MCF 10A (cell line): ENCODE measurements around the gene SLC40A1. TPM values are rescaled to one million over a fixed set of nuclear protein-coding genes. Genes with fewer than 3 reads are reported as not detected.

Experiments
- BruUV-seq: library from RNA; stranded (reverse); fragments of 400-500 nt; replicated peaks from 2 replicates; lab custom pipeline; 2021; lab: Mats Ljungman, UMichigan
- CTCF ChIA-PET: fragments of 300-600 bp; sonication (Branson Sonifier 250); formaldehyde crosslinking; extraction: SDS; loops from one replicate; lab custom pipeline; 2021; ENCODE audit warnings: antibody characterized with exemption, inconsistent platforms; lab: Yijun Ruan, JAX
- POLR2A ChIA-PET: fragments of 300-600, 350-650 bp; sonication (Branson Sonifier 250); formaldehyde crosslinking; extraction: SDS; loops from one replicate; lab custom pipeline; 2020; ENCODE audit warnings: antibody characterized with exemption, inconsistent platforms; lab: Yijun Ruan, JAX
- DNase-seq: peaks from one replicate; pipeline ENCODE4 v3.0.0-alpha.2; 2018; ENCODE audit not compliant: unreplicated experiment
- H3K27ac Mint-ChIP-seq: one replicate; pipeline ENCODE4 v1.8.0; 2022; ENCODE audit warnings: mild to moderate bottlenecking, low read depth, mixed read lengths; ENCODE audit not compliant: unreplicated experiment
- H3K27me3 Mint-ChIP-seq: one replicate; pipeline ENCODE4 v1.8.0; 2022; ENCODE audit warnings: mixed read lengths; ENCODE audit not compliant: insufficient read depth, unreplicated experiment
- H3K36me3 Mint-ChIP-seq: one replicate; pipeline ENCODE4 v1.8.0; 2022; ENCODE audit warnings: mild to moderate bottlenecking, moderate library complexity, mixed read lengths; ENCODE audit not compliant: insufficient read depth, unreplicated experiment
- H3K4me1 Mint-ChIP-seq: one replicate; pipeline ENCODE4 v1.8.0; 2022; ENCODE audit warnings: mixed read lengths; ENCODE audit not compliant: insufficient read depth, unreplicated experiment
- H3K4me3 Mint-ChIP-seq: one replicate; pipeline ENCODE4 v1.8.0; 2022; ENCODE audit warnings: mild to moderate bottlenecking, moderate library complexity, mixed read lengths; ENCODE audit not compliant: unreplicated experiment
- H3K9me3 Mint-ChIP-seq: one replicate; pipeline ENCODE4 v1.8.0; 2022; ENCODE audit warnings: mixed read lengths; ENCODE audit not compliant: unreplicated experiment
- intact Hi-C: fragments of 100-400 bp; cut with micrococcal nuclease; formaldehyde crosslinking; loops from 2 replicates; pipeline ENCODE4 v1.14.1; 2022
- total RNA-seq: library from RNA; stranded (reverse); gene quantifications from 2 replicates; pipeline ENCODE4 v1.2.3, GENCODE V29; 2022
- TF ChIP-seq, protein P1 (sequence below): fragments of 200-600 bp; IDR thresholded peaks from one replicate; pipeline ENCODE4 v1.8.0; 2022; ENCODE audit warnings: antibody characterized with exemption, mild to moderate bottlenecking; ENCODE audit not compliant: unreplicated experiment

SLC40A1 gene
- total RNA-seq, 1 experiment from 2014 or later, result not detected

DNA sequence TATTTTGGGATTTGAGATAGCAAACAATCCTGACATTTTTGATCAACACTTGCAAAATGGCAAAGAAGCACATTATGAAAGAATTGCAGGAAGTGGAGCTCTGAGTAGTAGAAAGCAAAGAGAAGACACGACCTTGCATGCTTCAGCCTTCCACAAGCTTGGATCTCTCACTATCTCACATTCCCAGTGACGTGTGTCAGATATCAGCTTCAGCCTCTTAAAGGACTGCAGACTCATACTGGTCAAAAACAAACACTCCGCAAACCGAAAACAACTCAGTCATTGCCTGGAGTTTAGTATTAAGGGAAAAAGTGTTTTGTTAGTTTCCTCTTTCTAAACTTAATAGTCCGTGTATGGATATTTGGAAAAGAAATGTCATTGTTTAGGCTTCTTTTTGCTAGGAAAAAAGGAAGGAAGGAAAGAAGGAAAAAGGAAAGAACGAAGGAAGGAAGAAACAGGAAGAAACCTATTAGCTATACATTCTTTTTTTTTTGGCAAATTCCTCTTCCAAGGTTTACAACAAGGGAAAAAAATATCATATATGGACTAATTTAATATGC, 32.6 kb upstream of the SLC40A1 start:
- no TSS peak for BruUV-seq
- ChIA-PET CTCF (interaction anchor here (0.6 kb wide), 2 partner anchors 23 to 1601 kb away, joined by 3 to 4 read pairs; no protein-coding TSS in a partner anchor), POLR2A (interaction anchor here (0.6 to 1.2 kb wide), 2 partner anchors 16 to 135 kb away, joined by 3 read pairs; no protein-coding TSS in a partner anchor)
- H3K27me3 Mint-ChIP-seq, result no peaks in the 10 kb centered on the region
- intact Hi-C loops, result no loop called here
- no peaks in the 10 kb centered on the region for H3K9me3 Mint-ChIP-seq
- H3K4me1 Mint-ChIP-seq, result no peaks in the 10 kb centered on the region
- H3K27ac Mint-ChIP-seq, result no peak overlapping the region
- no peak overlapping the region for H3K4me3 Mint-ChIP-seq
- TF ChIP-seq, protein P1, sequence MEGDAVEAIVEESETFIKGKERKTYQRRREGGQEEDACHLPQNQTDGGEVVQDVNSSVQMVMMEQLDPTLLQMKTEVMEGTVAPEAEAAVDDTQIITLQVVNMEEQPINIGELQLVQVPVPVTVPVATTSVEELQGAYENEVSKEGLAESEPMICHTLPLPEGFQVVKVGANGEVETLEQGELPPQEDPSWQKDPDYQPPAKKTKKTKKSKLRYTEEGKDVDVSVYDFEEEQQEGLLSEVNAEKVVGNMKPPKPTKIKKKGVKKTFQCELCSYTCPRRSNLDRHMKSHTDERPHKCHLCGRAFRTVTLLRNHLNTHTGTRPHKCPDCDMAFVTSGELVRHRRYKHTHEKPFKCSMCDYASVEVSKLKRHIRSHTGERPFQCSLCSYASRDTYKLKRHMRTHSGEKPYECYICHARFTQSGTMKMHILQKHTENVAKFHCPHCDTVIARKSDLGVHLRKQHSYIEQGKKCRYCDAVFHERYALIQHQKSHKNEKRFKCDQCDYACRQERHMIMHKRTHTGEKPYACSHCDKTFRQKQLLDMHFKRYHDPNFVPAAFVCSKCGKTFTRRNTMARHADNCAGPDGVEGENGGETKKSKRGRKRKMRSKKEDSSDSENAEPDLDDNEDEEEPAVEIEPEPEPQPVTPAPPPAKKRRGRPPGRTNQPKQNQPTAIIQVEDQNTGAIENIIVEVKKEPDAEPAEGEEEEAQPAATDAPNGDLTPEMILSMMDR, result no peak
- H3K36me3 Mint-ChIP-seq, result no peaks in the 10 kb centered on the region
- DNase-seq, result no peak

DNA sequence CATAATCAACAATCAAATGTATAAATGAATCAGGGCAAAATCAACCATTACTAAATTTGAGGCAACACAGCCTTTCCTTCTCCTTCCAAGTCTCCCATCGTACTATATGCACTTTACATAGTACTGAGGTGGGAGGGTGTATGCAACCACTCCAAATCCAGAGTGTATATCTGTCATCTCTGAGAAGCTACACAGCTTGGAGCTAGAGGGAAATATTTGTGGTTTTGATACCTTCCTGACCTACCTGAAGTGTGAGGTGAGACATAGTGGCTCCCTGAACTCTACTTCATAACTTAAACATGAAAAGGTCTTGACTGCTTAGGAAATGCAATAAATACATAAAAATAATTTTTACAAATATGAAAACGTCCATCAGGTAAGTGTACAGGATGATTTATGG, 30.1 kb upstream of the SLC40A1 start:
- Mint-ChIP-seq H3K36me3 (no peaks in the 10 kb centered on the region), H3K4me3 (no peak overlapping the region), H3K4me1 (no peaks in the 10 kb centered on the region), H3K27ac (no peak overlapping the region), H3K9me3 (no peaks in the 10 kb centered on the region), H3K27me3 (no peaks in the 10 kb centered on the region)
- intact Hi-C loops, result no loop called here
- no TSS peak for BruUV-seq
- no peak for DNase-seq
- POLR2A ChIA-PET, result interaction anchor here (0.6 to 0.7 kb wide), 2 partner anchors 55 to 779 kb away, joined by 3 to 4 read pairs; no protein-coding TSS in a partner anchor
- CTCF ChIA-PET, result interaction anchor here (0.8 kb wide), 1 partner anchor 30 kb away, joined by 4 read pairs; no protein-coding TSS in a partner anchor
- TF ChIP-seq, protein P1, result no peak

DNA sequence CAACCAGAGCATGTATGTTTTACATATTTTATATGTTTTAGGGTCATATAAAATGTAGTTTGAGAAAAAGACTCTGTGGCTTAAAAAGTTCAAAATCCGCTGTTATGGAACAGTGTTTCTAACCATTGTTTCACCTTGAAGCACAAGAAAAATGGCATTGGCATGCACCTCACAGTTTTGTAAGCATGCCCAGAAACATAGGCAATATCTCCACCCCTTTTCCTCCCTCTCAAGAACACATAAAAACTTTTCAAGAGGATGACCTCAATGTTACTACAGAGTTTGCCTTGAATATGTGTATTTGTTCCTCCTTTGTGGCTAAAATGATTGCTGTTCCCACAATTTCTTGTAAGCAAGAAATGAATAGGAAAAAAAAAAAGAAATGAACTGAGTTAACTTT, 29.3 kb upstream of the SLC40A1 start:
- intact Hi-C loops, result no loop called here
- Mint-ChIP-seq H3K27ac (no peak overlapping the region), H3K4me3 (no peak overlapping the region), H3K36me3 (no peaks in the 10 kb centered on the region), H3K4me1 (no peaks in the 10 kb centered on the region), H3K9me3 (no peaks in the 10 kb centered on the region), H3K27me3 (no peaks in the 10 kb centered on the region)
- ChIA-PET CTCF (no interaction called here), POLR2A (interaction anchor here (0.6 to 0.9 kb wide), 3 partner anchors 13 to 780 kb away, joined by 3 to 4 read pairs (median 3); no protein-coding TSS in a partner anchor)
- TF ChIP-seq, protein P1, result no peak
- DNase-seq, result no peak
- BruUV-seq, result no TSS peak

DNA sequence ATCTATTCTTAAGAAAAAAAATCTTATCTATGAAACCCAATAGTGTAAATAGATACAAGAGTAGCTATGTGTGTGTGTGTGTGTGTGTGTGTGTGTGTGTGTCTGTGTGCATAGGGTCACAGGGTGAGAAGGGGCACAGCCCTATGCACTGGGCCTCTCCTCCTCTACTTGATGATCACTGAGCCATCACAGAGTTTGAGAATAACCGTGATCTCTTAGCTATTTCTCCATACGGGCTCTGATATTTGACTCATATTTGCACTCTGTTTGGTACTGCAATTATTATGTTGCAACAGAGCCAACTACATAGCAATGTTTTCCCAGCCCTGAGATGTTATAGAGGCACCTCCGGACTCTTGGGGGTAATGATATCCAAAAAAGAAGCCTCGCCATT, 28.8 kb upstream of the SLC40A1 start:
- intact Hi-C loops, result no loop called here
- no peaks in the 10 kb centered on the region for H3K4me1 Mint-ChIP-seq
- CTCF ChIA-PET, result no interaction called here

More for the DNA sequence above, 28.8 kb upstream of the SLC40A1 start:
- Mint-ChIP-seq H3K27ac (no peak overlapping the region), H3K4me3 (no peak overlapping the region), H3K36me3 (no peaks in the 10 kb centered on the region), H3K9me3 (no peaks in the 10 kb centered on the region), H3K27me3 (no peaks in the 10 kb centered on the region)
- POLR2A ChIA-PET, result interaction anchor here (0.7 to 0.9 kb wide), 2 partner anchors 10 to 13 kb away, joined by 3 read pairs; no protein-coding TSS in a partner anchor
- BruUV-seq, result no TSS peak
- peak; percentile 57 for DNase-seq
- TF ChIP-seq, protein P1, result no peak
